Astrocyte of the cerebellum (primary cell): Measurements from ENCODE around the gene MINDY4.

Experiments used
- DNase-seq: peaks from one replicate; pipeline ENCODE4 v3.0.0-alpha.2; 2011; ENCODE audit warnings: low read depth
- H3K4me3 ChIP-seq: 2 replicates; pipeline ENCODE4 v1.5.1; 2011; ENCODE audit warnings: mild to moderate bottlenecking, low read depth, low read length, moderate library complexity
- CTCF ChIP-seq: IDR thresholded peaks from 2 replicates; pipeline ENCODE4 v1.5.1; 2012; ENCODE audit warnings: low read length, low read depth, moderate library complexity, mild to moderate bottlenecking; ENCODE audit errors: missing control alignments
- in situ Hi-C: cut with HindIII; loops from 2 replicates; pipeline ENCODE4 v1.10.0; 2017; ENCODE audit warnings: low sequenced_read_pairs

MINDY4 gene

GRCh38 chr7:30778255-30779025, 7.2 kb downstream of the MINDY4 start:
- TF ChIP-seq CTCF, result no peak
- no peak overlapping the region for H3K4me3 ChIP-seq
- DNase-seq, result no peak
- in situ Hi-C loops, result loop anchor here (25.0 kb wide), 1 partner anchor 334 kb away; no protein-coding TSS in a partner anchor

DNA sequence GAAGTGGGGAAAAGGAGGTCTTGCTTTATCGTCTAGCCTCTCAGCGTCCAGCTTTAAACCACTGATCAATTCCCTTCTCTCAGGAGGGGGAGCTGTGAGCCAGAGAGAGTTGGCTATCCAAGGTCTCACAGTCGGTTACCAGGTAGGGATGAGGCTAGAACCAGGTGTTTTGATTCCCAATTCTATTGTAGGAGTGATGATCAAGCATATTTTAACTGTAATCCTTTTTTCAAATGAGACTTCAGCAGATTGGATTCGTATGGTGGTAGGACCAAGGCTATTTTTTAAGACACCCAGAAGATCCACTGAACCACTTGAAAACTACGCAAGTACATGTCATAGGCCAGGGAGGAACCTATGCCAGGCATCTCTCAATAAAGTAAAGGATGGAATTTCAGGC, 8.4 kb downstream of the MINDY4 start:
- no peak for DNase-seq
- in situ Hi-C loops, result loop anchor here (25.0 kb wide), 1 partner anchor 333 kb away; no protein-coding TSS in a partner anchor
- H3K4me3 ChIP-seq, result no peak overlapping the region
- no peak for TF ChIP-seq CTCF

- no peak overlapping the region for H3K4me3 ChIP-seq
- DNase-seq, result no peak
- TF ChIP-seq CTCF, result no peak
- in situ Hi-C loops, result loop anchor here (25.0 kb wide), 1 partner anchor 331 kb away; no protein-coding TSS in a partner anchor
Observed at GRCh38 chr7:30780941-30781340, 9.7 kb downstream of the MINDY4 start.

DNA sequence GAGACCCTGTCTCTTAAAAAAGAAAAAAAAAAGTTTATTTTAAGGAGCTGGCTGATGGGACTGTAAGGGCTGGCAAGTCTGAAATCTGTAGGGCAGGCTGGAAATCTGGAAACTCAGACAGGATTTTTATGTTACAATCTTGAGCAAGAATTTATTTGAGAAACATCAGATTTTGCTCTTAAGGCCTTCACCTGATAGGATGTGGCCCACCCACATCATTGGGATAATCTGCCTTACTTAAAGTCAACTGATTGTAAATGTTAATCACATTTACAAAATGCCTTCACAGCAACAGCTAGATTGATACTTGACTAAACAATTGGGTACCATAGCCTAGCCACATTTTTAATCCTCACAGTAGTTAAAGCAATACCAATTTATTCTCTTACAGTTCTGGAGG, 11.5 kb downstream of the MINDY4 start:
- DNase-seq, result no peak
- TF ChIP-seq CTCF, result no peak
- no peak overlapping the region for H3K4me3 ChIP-seq
- in situ Hi-C loops, result loop anchor here (25.0 kb wide), 1 partner anchor 330 kb away; no protein-coding TSS in a partner anchor

DNA sequence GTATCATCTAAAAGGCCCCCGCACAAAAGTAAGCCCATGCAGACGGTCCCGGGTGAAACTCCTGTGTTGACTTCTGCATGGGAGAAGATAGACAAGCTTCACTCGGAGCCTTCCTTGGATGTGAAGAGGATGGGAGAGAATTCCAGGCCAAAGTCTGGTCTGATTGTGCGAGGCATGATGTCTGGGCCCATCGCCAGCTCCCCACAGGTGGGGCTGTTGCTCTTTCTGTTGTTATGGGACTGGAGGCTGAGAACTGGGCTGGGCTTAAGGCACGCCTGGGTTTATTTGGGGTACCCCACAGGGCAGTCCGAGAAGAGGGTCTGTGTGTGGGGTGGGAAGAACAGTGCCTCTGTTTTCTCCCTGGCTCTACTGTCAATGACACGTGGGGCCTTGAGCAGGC, 14.6 kb downstream of the MINDY4 start:
- in situ Hi-C loops, result loop anchor here (25.0 kb wide), 1 partner anchor 327 kb away; no protein-coding TSS in a partner anchor
- no peak overlapping the region for H3K4me3 ChIP-seq
- no peak for TF ChIP-seq CTCF

GRCh38 chr7:30787486-30787885, 16.3 kb downstream of the MINDY4 start:
- H3K4me3 ChIP-seq, result no peak overlapping the region
- no peak for TF ChIP-seq CTCF
- DNase-seq, result no peak
- in situ Hi-C loops, result loop anchor here (25.0 kb wide), 1 partner anchor 325 kb away; no protein-coding TSS in a partner anchor

More for the DNA sequence above, 14.6 kb downstream of the MINDY4 start:
- DNase-seq, result no peak
